ENCODE data around the gene ODAD4. TPM values are rescaled to one million over a fixed set of nuclear protein-coding genes. Genes with fewer than 3 reads are reported as not detected.

ODAD4 gene
- total and polyA plus RNA-seq, 2 of the 4 experiments (the other 2 are of a cell fraction) = 0.38 to 0.54 TPM

DNA sequence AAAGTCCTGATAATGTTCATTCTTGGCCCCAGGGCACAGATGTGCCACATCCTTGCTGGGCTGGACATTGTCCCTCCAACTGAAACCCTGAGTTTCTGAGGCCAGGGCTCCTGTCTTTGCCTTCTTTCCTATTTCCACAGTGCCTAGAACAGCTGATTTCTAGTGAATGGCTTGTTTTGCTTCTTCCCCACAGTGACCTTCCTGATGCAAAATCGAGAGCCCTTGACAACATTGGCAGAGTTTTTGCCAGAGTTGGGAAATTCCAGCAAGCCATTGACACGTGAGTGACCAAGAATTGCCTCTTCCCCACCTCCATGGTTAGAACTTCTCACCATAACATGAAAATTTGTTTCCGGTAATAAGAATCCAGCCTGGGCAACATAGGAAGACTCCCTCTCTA lies 14.5 kb downstream of the ODAD4 start:
- intact Hi-C loops (cut with micrococcal nuclease) = no loop called here
- DNase-seq (no peak), ATAC-seq (ENCODE audit: low read depth) (no peak)
- no peak overlapping the region for H3K4me3 ChIP-seq (ENCODE audit: insufficient read depth, low read depth, low read length)
- H3K36me3 ChIP-seq (ENCODE audit: control insufficient read depth, insufficient read depth, low read length) = no peaks in the 10 kb centered on the region
- H2AK9ac ChIP-seq (replicated peaks; ENCODE audit: low read depth, low read length, poor library complexity) = no peak overlapping the region
- no peak overlapping the region for H3K18ac ChIP-seq (ENCODE audit: low read depth, low read length)
- H2BK15ac ChIP-seq (ENCODE audit: low read depth, low read length) = no peak overlapping the region
- TF ChIP-seq, protein P1, sequence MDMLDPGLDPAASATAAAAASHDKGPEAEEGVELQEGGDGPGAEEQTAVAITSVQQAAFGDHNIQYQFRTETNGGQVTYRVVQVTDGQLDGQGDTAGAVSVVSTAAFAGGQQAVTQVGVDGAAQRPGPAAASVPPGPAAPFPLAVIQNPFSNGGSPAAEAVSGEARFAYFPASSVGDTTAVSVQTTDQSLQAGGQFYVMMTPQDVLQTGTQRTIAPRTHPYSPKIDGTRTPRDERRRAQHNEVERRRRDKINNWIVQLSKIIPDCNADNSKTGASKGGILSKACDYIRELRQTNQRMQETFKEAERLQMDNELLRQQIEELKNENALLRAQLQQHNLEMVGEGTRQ (IDR thresholded peaks at IDR 0.05; ENCODE audit: low read depth, low read length) = no peak
- H3K4me2 ChIP-seq (ENCODE audit: low read depth, low read length) = no peak overlapping the region
- no peak overlapping the region for H2AFZ ChIP-seq (replicated peaks; ENCODE audit: low read length, poor library complexity)
- no peaks in the 10 kb centered on the region for H3K4me1 ChIP-seq (ENCODE audit: control insufficient read depth, insufficient read depth, low read length)
- WGBS, 2 experiments (ENCODE audit: extremely low coverage in 2 of 2, insufficient read length in 1 of 2) = 42% methylated on average over 2 of the region's 3 CpGs; no CpG with 5 or more reads in 1 of the 2 experiments
- H3K27ac ChIP-seq (ENCODE audit: insufficient read depth, low read length) = no peak overlapping the region
- no peak overlapping the region for H2AK5ac ChIP-seq (ENCODE audit: low read depth, low read length)
- peaks cover 5% of the 10 kb centered on the region; the same call in 1 of the 2 replicates for H3K9me1 ChIP-seq (ENCODE audit: insufficient read depth, low read length)
- ChIA-PET CTCF (no interaction called here), POLR2A (ENCODE audit: unreplicated experiment) (no interaction called here)
- no peak overlapping the region for H2BK20ac ChIP-seq (ENCODE audit: low read depth, low read length)
- dilution Hi-C loops (cut with HindIII; ENCODE audit: low sequenced_read_pairs, unreplicated experiment) = no loop called here
- no peaks in the 10 kb centered on the region for H3K9me3 ChIP-seq (ENCODE audit: control insufficient read depth, insufficient read depth, low read length)
- no peak overlapping the region for H3K14ac ChIP-seq (replicated peaks; ENCODE audit: low read depth, low read length)
- H3K23ac ChIP-seq (ENCODE audit: low read depth, low read length) = no peak overlapping the region
- H4K5ac ChIP-seq (ENCODE audit: low read depth, low read length) = no peak overlapping the region
- H4K20me1 ChIP-seq (ENCODE audit: insufficient read depth, low read length) = no peaks in the 10 kb centered on the region
- no peak overlapping the region for H3K9ac ChIP-seq (ENCODE audit: low read depth, low read length)
- no peak overlapping the region for H4K91ac ChIP-seq (ENCODE audit: insufficient read depth, low read depth, low read length)
- no peak overlapping the region for H3K56ac ChIP-seq (ENCODE audit: extremely low read depth, insufficient read depth, low read length)
- H3K4ac ChIP-seq (ENCODE audit: low read depth, low read length) = no peak overlapping the region
- in situ Hi-C loops (cut with MboI; ENCODE audit: low sequenced_read_pairs) = no loop called here
- no peak overlapping the region for H4K8ac ChIP-seq (ENCODE audit: low read depth in 2 of 2, low read length in 2 of 2)
- H2BK5ac ChIP-seq (ENCODE audit: low read depth, low read length, poor library complexity, severe bottlenecking) = no peak overlapping the region
- no peaks in the 10 kb centered on the region for H3K79me1 ChIP-seq (ENCODE audit: low read depth in 1 of 2, low read length in 2 of 2)
- H3K27me3 ChIP-seq (ENCODE audit: control insufficient read depth, insufficient read depth, low read length) = no peaks in the 10 kb centered on the region
- H2BK120ac ChIP-seq (ENCODE audit: low read depth, low read length) = no peak overlapping the region
- no TSS peak for BruUV-seq (replicated peaks)
